Gastroesophageal sphincter (tissue), 3 donors: ENCODE data around the gene TNK2.
"Not testable (repeated sequence)": the region's sequence is repeated elsewhere in the genome, so short reads cannot be mapped to it uniquely, and the experiment has no call there.

ENCODE experiments used
- CTCF ChIP-seq, 4 experiments: fragments of 200-600 bp in 2 of 4; fragments of 450-650 bp in 2 of 4; sonication (generic) in 1 of 4; IDR thresholded peaks; one replicate each; pipeline ENCODE4 v1.5.1; 2017 to 2019; ENCODE audit warnings: antibody characterized with exemption in 4 of 4, mild to moderate bottlenecking in 2 of 4, moderate library complexity in 2 of 4
- EP300 ChIP-seq: sonication (generic); formaldehyde crosslinking; IDR thresholded peaks from one replicate; pipeline ENCODE4 v1.6.1; 2017; ENCODE audit warnings: antibody characterized with exemption, mild to moderate bottlenecking

DNA sequence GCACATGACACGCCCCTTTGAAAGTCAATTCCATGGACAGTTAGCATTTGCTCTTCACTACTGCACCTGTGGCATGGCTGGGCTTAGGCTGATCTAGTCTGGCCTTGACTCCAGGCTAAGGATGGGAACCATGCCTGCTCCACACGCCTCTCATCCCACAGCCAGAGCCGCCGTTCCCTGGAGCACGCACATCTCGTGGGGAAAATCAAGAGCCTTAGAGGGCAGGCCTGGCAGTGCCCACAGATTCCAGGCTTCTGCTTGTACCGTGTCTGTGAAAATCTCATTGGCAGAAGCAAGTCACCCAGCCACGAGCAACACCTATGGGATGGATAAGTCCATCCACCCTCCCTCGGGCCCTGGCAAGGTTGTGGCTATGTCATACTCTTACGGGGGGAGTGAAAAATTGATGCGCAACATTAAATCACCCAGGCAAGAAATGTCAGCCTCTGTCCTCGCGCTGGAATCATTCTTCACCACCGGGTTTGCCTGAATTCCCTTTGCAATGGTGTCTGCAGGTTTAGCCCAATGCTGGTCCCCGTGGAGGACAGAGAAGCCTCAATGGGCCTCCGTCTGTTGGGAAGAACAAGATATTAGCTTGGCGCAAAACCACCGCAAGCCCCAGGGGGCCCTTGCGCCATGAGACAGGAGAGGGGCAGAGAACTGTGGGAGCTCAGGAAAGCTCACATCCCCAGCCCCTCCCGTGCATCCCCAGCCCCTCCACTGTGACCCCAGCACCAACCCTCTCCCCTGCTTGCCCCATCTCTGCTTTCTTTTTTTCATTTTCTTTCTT lies 38.8 kb upstream of the TNK2 start:
- TF ChIP-seq EP300; CTCF (IDR thresholded peaks at IDR 0.05): not testable (repeated sequence)
